Muscle of leg (tissue), 11 donors: ENCODE measurements around the gene TLCD5. TPM values are rescaled to one million over a fixed set of nuclear protein-coding genes. Genes with fewer than 3 reads are reported as not detected.
A peak's percentile ranks its signal among the peaks of the same experiment; 100 is the strongest.

Source experiments
- DNase-seq: peaks from one replicate; pipeline ENCODE4 v3.0.0; 2013
- H3K27ac ChIP-seq: one replicate; pipeline ENCODE4 v1.5.1; 2013; ENCODE audit warnings: mild to moderate bottlenecking, low read length, control low read depth
- H3K27me3 ChIP-seq: one replicate; pipeline ENCODE4 v1.6.1; 2013; ENCODE audit warnings: low read length; ENCODE audit not compliant: control insufficient read depth, insufficient read depth
- H3K36me3 ChIP-seq: one replicate; pipeline ENCODE4 v1.6.1; 2013; ENCODE audit warnings: low read length; ENCODE audit not compliant: control insufficient read depth, insufficient read depth
- H3K4me1 ChIP-seq: one replicate; pipeline ENCODE4 v1.6.1; 2013; ENCODE audit warnings: low read length; ENCODE audit not compliant: control insufficient read depth, insufficient read depth
- H3K4me3 ChIP-seq: one replicate; pipeline ENCODE4 v1.5.1; 2013; ENCODE audit warnings: low read length, control low read depth
- H3K9me3 ChIP-seq: replicated peaks from 2 replicates; pipeline ENCODE4 v1.6.1; 2013; ENCODE audit warnings: low read depth, low read length; ENCODE audit not compliant: control insufficient read depth
- WGBS: methylation state at CpG from one replicate; pipeline ENCODE4 v1.1.5; 2013; ENCODE audit warnings: missing lambda C conversion rate; ENCODE audit not compliant: insufficient coverage; 5-methylcytosine and 5-hydroxymethylcytosine counted together
- polyA plus RNA-seq, 8 donors: library from polyadenylated mRNA; unstranded; fragments of 120-200 nt; gene quantifications; one replicate each; pipeline versions ENCODE4 v1.2.1 to v1.2.3, GENCODE V29; 2013; ENCODE audit warnings: inconsistent platforms in 1 of 8, low replicate concordance in 1 of 8; ENCODE audit not compliant: insufficient read length in 8 of 8, insufficient read depth in 1 of 8
- total RNA-seq: library from RNA; stranded (reverse); fragments of 120-200 nt; gene quantifications from one replicate; pipeline ENCODE4 v1.2.4, GENCODE V29; 2013

The TLCD5 gene
- total and polyA plus RNA-seq, 9 donors, result 6.0 to 9.1 (median 7.7) TPM

DNA sequence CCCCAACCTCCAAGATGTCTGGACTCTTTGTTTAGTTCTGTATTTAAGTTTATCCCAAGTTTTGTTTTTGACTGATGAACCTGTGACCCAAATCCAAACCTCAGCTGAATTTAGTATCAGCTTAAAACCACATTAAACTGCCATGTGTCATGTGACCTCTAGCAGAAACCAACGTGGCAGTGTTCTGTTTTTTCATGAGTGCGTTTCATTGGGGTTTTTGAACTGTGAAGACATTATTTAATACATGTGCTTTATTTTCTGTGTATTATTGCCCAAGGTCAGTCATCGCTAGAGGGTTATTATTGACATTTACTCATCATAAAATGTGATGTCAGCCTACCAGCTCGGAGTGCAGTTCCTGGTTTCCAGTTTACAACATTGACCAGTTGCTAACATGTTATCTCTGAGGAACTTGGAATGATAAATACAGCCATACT is 1.8 kb downstream of the TLCD5 start:
- Histone ChIP-seq H3K27ac (no peak overlapping the region), H3K9me3 (no peaks in the 10 kb centered on the region), H3K4me3 (no peak overlapping the region), H3K36me3 (peaks cover 9% of the 10 kb centered on the region), H3K4me1 (peaks cover 21% of the 10 kb centered on the region), H3K27me3 (no peaks in the 10 kb centered on the region)
- no CpG with 5 or more reads among the region's 4 CpGs for WGBS
- no peak for DNase-seq

DNA sequence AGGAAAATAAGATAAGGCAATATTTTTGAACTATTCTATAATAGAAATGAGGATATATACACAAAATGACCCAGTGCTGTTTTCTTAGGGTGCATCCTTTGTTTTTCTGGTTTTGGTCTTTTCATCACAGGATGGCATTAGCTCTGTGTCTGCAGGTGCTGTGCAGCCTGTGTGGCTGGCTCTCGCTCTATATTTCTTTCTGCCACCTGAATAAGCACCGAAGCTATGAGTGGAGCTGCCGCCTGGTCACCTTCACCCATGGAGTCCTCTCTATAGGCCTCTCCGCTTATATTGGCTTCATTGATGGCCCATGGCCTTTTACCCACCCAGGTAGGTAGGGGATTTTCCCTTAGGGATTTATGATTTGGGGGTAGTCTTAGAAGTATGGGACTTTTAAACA is 2.2 kb downstream of the TLCD5 start:
- WGBS, result 100% methylated on average over 1 of the region's 4 CpGs
- Histone ChIP-seq H3K27me3 (no peaks in the 10 kb centered on the region), H3K27ac (no peak overlapping the region), H3K36me3 (peaks cover 9% of the 10 kb centered on the region), H3K4me3 (no peak overlapping the region), H3K4me1 (peaks cover 21% of the 10 kb centered on the region), H3K9me3 (no peaks in the 10 kb centered on the region)
- DNase-seq, result no peak

DNA sequence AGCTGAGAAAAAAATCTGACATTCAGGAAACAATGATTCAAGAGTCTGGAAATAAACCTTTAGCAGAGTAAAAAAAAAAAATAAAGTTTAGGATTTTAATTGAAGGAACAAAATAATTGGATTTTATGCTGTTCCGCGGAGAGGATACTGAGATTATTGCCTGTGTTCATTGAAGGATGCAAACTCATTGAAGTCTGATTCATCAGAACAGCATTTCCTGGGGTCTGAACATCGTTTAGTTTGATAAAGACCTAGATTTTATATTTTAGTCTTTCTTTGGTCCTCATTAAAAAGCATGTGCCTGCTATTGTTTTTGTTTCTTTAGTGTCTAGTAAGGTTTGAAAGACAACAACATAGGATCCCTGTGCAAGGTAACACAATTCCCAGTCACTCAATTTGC is 4.5 kb downstream of the TLCD5 start:
- Histone ChIP-seq H3K9me3 (no peaks in the 10 kb centered on the region), H3K27ac (no peak overlapping the region), H3K4me3 (no peak overlapping the region), H3K4me1 (peaks cover 21% of the 10 kb centered on the region), H3K27me3 (no peaks in the 10 kb centered on the region), H3K36me3 (peaks cover 9% of the 10 kb centered on the region)
- WGBS, result 100% methylated on average over 2 of the region's 3 CpGs
- DNase-seq, result no peak

DNA sequence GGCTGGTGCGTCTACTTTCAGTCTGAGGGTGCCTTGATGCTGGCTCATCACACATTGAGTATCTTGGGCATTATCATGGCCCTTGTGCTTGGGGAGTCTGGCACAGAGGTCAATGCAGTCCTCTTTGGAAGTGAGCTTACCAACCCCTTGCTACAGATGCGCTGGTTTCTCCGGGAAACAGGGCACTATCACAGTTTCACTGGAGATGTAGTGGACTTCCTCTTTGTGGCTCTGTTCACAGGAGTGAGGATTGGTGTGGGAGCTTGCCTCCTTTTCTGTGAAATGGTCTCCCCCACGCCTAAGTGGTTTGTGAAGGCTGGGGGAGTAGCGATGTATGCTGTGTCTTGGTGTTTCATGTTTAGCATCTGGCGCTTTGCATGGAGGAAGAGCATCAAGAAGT is 4.9 kb downstream of the TLCD5 start:
- H3K4me1 ChIP-seq, result peaks cover 17% of the 10 kb centered on the region
- no peak overlapping the region for H3K27ac ChIP-seq
- H3K36me3 ChIP-seq, result peaks cover 9% of the 10 kb centered on the region
- no peak overlapping the region for H3K4me3 ChIP-seq
- WGBS, result 95% methylated on average over 6 of the region's 6 CpGs
- no peak for DNase-seq
- no peaks in the 10 kb centered on the region for H3K27me3 ChIP-seq
- H3K9me3 ChIP-seq, result no peaks in the 10 kb centered on the region

DNA sequence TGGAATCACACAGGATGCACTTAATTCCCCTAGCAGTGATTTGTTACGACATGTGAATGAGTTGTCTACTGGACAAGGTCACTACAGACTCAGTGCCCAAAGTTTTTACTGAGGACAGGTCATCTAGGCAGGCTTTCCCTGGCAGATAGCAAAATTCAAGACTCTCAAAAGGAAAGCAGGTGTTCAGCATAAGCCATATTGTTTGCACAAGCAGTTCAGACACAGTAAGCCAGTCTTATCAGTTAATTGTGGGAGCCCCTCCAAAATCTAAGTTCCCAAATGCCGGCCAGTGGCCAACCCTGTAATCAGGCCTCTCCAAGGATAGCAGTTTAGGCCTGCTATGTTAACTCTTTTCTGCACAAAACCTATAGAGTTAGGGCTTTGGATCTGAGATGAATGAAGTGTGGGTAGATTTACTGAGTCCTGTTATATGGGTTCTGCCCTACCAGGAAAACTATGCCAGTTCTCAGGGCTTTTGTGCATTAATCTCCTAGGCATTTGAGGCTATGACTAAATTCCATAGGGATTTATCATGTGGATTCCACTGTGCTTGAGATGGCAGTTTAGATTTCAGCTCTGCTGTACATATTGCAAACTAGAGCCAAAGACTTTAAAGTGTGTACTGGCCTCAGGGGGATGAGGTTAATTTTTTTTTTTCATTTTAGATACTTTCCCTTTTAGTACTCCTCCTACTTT is 6.3 kb downstream of the TLCD5 start:
- Histone ChIP-seq H3K4me1 (peaks cover 10% of the 10 kb centered on the region), H3K36me3 (peaks cover 9% of the 10 kb centered on the region), H3K4me3 (no peak overlapping the region), H3K27me3 (no peaks in the 10 kb centered on the region), H3K27ac (no peak overlapping the region), H3K9me3 (no peaks in the 10 kb centered on the region)
- DNase-seq, result peak; percentile 37
- WGBS, result 38% methylated on average over 1 of the region's 2 CpGs

DNA sequence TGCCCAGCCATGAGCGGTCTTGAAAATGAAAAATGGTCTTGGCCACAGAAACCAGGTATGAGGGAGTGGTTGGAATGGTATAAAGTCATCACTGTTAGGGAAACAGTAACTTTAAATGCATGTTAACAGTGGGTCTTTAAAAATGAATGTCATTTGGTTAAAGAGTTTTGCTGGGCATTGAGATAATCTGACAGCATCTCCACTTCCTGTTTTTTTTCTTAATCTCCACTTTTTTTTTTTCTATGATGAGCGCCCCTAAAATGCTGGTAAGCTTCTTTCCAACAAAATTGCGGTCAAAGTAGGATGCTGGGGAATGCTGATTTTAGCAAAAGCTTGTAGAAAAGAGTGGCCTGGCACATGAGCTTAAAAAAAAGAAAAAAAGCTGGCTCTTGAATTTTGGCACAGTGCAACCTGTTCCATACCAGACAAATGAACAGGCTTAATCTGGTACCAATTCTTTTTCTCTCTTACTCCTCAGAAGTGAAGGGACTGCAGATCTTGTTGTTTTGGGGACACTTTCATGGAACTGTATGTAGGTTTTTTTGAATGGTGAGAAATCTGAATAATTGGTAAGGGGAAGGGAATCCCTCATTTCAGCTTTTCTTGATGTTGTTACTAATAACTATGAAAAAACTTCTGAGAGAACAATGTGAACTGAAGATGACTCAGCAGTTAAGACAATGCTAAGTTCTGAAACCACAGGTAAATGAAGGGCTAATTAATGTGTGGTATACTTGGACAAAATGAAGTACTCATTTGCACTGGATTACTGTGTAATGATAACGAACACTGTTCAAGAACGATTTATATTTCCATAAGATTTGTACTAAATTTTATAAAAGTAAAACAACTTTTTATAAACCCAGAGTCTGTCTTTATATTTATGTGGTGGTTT is 8.0 kb downstream of the TLCD5 start:
- no peak for DNase-seq
- Histone ChIP-seq H3K4me3 (no peak overlapping the region), H3K36me3 (peaks cover 7% of the 10 kb centered on the region), H3K4me1 (peaks cover 10% of the 10 kb centered on the region), H3K27ac (no peak overlapping the region), H3K27me3 (peaks cover 2% of the 10 kb centered on the region), H3K9me3 (no peaks in the 10 kb centered on the region)
- WGBS, result no CpG with 5 or more reads among the region's 5 CpGs

DNA sequence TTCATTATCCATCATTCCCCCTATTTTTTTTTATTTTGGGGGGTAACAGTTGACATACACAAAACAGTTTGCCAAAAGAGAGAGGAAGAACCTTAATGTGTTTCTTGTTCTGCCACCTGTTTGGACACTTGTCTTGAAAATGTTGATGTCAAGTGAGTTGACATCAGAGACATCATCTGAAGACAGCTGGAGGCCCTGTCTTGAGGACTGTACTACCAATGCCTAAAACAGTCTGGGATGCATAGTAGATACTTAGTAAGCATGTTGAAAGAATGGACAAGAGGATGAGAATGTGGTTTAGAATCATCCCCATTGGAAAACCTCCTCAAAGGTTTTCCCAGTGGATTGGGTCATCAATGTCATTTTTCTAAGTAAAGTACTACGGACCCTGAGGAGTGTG is 8.7 kb downstream of the TLCD5 start:
- Histone ChIP-seq H3K27ac (no peak overlapping the region), H3K36me3 (peaks cover 7% of the 10 kb centered on the region), H3K27me3 (peaks cover 2% of the 10 kb centered on the region), H3K4me1 (peaks cover 10% of the 10 kb centered on the region), H3K9me3 (no peaks in the 10 kb centered on the region), H3K4me3 (no peak overlapping the region)
- 80% methylated on average over 1 of the region's 1 CpG for WGBS
- no peak for DNase-seq

DNA sequence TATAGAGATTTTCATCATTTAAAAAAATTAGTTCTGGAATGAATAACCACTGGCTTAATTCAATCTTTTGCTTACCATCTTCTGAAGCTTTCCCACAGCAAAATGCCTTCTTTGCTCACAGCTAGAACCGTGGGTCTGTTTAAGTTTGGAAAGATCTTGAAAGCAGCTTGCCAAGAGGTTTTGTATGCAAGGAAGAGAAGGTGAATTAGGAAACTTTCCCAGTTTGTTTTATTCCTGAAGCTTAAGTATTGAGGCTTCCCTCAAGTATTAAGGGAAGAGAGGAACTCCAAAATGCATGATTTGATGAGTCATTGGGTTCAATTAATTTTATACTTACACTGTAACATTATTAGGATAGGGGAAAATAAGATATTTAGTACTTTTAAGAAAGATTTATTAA is 9.2 kb downstream of the TLCD5 start:
- Histone ChIP-seq H3K27me3 (peaks cover 2% of the 10 kb centered on the region), H3K9me3 (no peaks in the 10 kb centered on the region), H3K4me1 (peaks cover 10% of the 10 kb centered on the region), H3K27ac (no peak overlapping the region), H3K36me3 (peaks cover 7% of the 10 kb centered on the region), H3K4me3 (no peak overlapping the region)
- DNase-seq, result no peak
- no CpG with 5 or more reads among the region's 1 CpG for WGBS

DNA sequence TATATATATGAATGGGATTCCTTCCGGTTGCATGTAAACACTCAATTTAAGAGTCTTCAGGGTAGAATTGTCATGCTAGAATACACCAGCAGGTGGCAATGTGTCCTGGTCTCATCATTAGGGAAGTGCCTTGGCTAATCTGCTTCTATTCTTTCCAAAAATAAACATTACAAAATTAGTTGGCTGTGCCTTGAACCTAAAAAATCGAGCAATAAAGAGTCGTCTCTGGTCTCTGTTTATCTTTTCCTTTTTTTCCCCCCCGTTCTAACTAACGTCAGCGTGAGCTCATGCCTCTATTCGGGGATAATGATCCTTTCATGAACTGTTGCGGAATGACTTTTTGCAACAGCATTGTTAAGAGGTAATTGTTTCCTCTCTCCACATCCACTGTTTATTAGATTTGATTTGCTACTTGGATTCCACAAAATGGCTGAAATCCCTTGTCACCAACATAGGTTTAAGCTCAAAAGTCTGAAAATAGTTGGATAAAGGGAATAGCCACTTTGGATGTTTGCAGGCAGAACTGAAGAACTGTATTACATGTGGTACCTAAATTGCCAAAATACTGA is 9.9 kb downstream of the TLCD5 start:
- WGBS, result 0% methylated on average over 2 of the region's 8 CpGs
- H3K4me3 ChIP-seq, result peak overlapping the region; percentile 89

DNA sequence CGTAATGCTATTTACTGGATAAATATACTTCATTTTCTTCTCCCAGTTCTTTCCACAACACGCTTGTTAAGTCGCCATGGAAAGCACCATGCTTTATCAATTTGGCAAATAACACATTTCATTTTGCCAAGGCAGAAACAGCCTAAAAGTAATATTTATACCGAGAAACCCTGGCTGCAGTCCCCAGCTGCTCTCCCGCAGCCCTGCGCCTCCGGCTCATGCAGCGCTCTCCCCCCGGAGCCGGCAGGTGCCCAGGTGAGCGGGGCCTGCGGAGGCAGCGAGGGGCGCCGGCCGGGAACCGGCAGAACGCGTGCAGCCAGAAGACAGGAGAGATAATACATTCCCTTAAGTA is 10.4 kb downstream of the TLCD5 start:
- 0% methylated on average over 7 of the region's 19 CpGs for WGBS
- no peaks in the 10 kb centered on the region for H3K36me3 ChIP-seq
- H3K4me3 ChIP-seq, result peak overlapping the region; percentile 89
- peak; percentile 74 for DNase-seq
- no peaks in the 10 kb centered on the region for H3K9me3 ChIP-seq
- peaks cover 13% of the 10 kb centered on the region for H3K4me1 ChIP-seq
- H3K27me3 ChIP-seq, result peaks cover 2% of the 10 kb centered on the region
- peak overlapping the region; percentile 98 for H3K27ac ChIP-seq

More for the DNA sequence above, 9.9 kb downstream of the TLCD5 start:
- Histone ChIP-seq H3K4me1 (peaks cover 13% of the 10 kb centered on the region), H3K27me3 (peaks cover 2% of the 10 kb centered on the region), H3K9me3 (no peaks in the 10 kb centered on the region), H3K36me3 (peaks cover 4% of the 10 kb centered on the region), H3K27ac (peak overlapping the region; percentile 98)
- DNase-seq, result peak; percentile 95
